GM18861 (cell line): ENCODE data around the gene PCP2.

ENCODE experiments used
- ATAC-seq: cut with Tn5 transposase; IDR thresholded peaks from one replicate; pipeline ENCODE4 v1.9.1; 2021; ENCODE audit not compliant: unreplicated experiment

PCP2 gene

GRCh38 chr19:7620442-7621412 lies 12.8 kb downstream of the PCP2 start:
- ATAC-seq, result no peak

GRCh38 chr19:7619671-7620441 lies 13.7 kb downstream of the PCP2 start:
- no peak for ATAC-seq

- ATAC-seq, result no peak
These were observed 14.6 kb downstream of the PCP2 start for GRCh38 chr19:7618771-7619510.

GRCh38 chr19:7618348-7618747 lies 15.2 kb downstream of the PCP2 start:
- ATAC-seq, result no peak

GRCh38 chr19:7617735-7618134 lies 15.8 kb downstream of the PCP2 start:
- no peak for ATAC-seq

GRCh38 chr19:7617172-7617571 lies 16.3 kb downstream of the PCP2 start:
- no peak for ATAC-seq

GRCh38 chr19:7614859-7615741 lies 18.4 kb downstream of the PCP2 start:
- no peak for ATAC-seq

GRCh38 chr19:7612282-7613274 lies 20.9 kb downstream of the PCP2 start:
- ATAC-seq, result no peak

- ATAC-seq, result no peak
These were observed 21.8 kb downstream of the PCP2 start for GRCh38 chr19:7611541-7612279.

- ATAC-seq, result no peak
These were observed 22.9 kb downstream of the PCP2 start for GRCh38 chr19:7610491-7611240.

GRCh38 chr19:7607874-7608560 lies 25.5 kb downstream of the PCP2 start:
- ATAC-seq, result no peak

GRCh38 chr19:7607212-7607873 lies 26.2 kb downstream of the PCP2 start:
- no peak for ATAC-seq

GRCh38 chr19:7606289-7606688 lies 27.2 kb downstream of the PCP2 start:
- ATAC-seq, result no peak

- no peak for ATAC-seq
These were observed 27.9 kb downstream of the PCP2 start for GRCh38 chr19:7605490-7606222.

GRCh38 chr19:7603919-7604318 lies 29.6 kb downstream of the PCP2 start:
- no peak for ATAC-seq

- no peak for ATAC-seq
These were observed 30.5 kb downstream of the PCP2 start for GRCh38 chr19:7602935-7603497.
